GM12874 (cell line): ENCODE measurements around the gene TENM4.

ENCODE experiments used
- CTCF ChIP-seq: IDR thresholded peaks from 2 replicates; pipeline ENCODE4 v1.5.1; 2011; ENCODE audit warnings: low read depth, mild to moderate bottlenecking, control low read depth, low read length, moderate library complexity; ENCODE audit not compliant: insufficient read depth

Gene TENM4

GRCh38 chr11:78737301-78737700 is 703.5 kb downstream of the TENM4 start:
- TF ChIP-seq CTCF, result no peak

GRCh38 chr11:78735711-78736110 is 705.1 kb downstream of the TENM4 start:
- TF ChIP-seq CTCF, result no peak

GRCh38 chr11:78733031-78733430 is 707.8 kb downstream of the TENM4 start:
- no peak for TF ChIP-seq CTCF

- no peak for TF ChIP-seq CTCF
These were observed 708.6 kb downstream of the TENM4 start for GRCh38 chr11:78732246-78732645.

GRCh38 chr11:78731027-78731426 is 709.8 kb downstream of the TENM4 start:
- no peak for TF ChIP-seq CTCF

GRCh38 chr11:78730267-78730824 is 710.5 kb downstream of the TENM4 start:
- TF ChIP-seq CTCF, result no peak

GRCh38 chr11:78727816-78728215 is 713.0 kb downstream of the TENM4 start:
- TF ChIP-seq CTCF, result no peak
